GM18867 (cell line): Measurements from ENCODE around the gene FBXL7.

ENCODE experiments used
- ATAC-seq: cut with Tn5 transposase; IDR thresholded peaks from one replicate; pipeline ENCODE4 v1.9.1; 2021; ENCODE audit warnings: mild to moderate bottlenecking, moderate library complexity; ENCODE audit not compliant: unreplicated experiment

FBXL7 gene

GRCh38 chr5:15575666-15576065 is 75.7 kb downstream of the FBXL7 start:
- no peak for ATAC-seq

- no peak for ATAC-seq
These were observed 77.2 kb downstream of the FBXL7 start for GRCh38 chr5:15577132-15577531.

- no peak for ATAC-seq
These were observed 77.9 kb downstream of the FBXL7 start for GRCh38 chr5:15577831-15578230.

GRCh38 chr5:15579193-15579990 is 79.4 kb downstream of the FBXL7 start:
- no peak for ATAC-seq

- no peak for ATAC-seq
These were observed 84.5 kb downstream of the FBXL7 start for GRCh38 chr5:15584528-15584927.

- no peak for ATAC-seq
These were observed 85.1 kb downstream of the FBXL7 start for GRCh38 chr5:15585128-15585527.

GRCh38 chr5:15585841-15586591 is 86.0 kb downstream of the FBXL7 start:
- ATAC-seq: no peak

GRCh38 chr5:15587916-15588315 is 87.9 kb downstream of the FBXL7 start:
- no peak for ATAC-seq

GRCh38 chr5:15592728-15593127 is 92.7 kb downstream of the FBXL7 start:
- no peak for ATAC-seq

- ATAC-seq: no peak
These were observed 95.1 kb downstream of the FBXL7 start for GRCh38 chr5:15594977-15595568.

- ATAC-seq: no peak
These were observed 95.9 kb downstream of the FBXL7 start for GRCh38 chr5:15595929-15596328.

- ATAC-seq: no peak
These were observed 97.0 kb downstream of the FBXL7 start for GRCh38 chr5:15596936-15597335.

- no peak for ATAC-seq
These were observed 97.8 kb downstream of the FBXL7 start for GRCh38 chr5:15597804-15598203.

- peak; percentile 64 for ATAC-seq
These were observed 98.4 kb downstream of the FBXL7 start for GRCh38 chr5:15598294-15598902.

GRCh38 chr5:15600035-15600434 is 100.1 kb downstream of the FBXL7 start:
- no peak for ATAC-seq

GRCh38 chr5:15601274-15601673 is 101.3 kb downstream of the FBXL7 start:
- ATAC-seq: no peak

- ATAC-seq: no peak
These were observed 101.9 kb downstream of the FBXL7 start for GRCh38 chr5:15601853-15602252.

- no peak for ATAC-seq
These were observed 105.0 kb downstream of the FBXL7 start for GRCh38 chr5:15604986-15605385.

- no peak for ATAC-seq
These were observed 106.2 kb downstream of the FBXL7 start for GRCh38 chr5:15606197-15606596.

GRCh38 chr5:15607076-15607475 is 107.1 kb downstream of the FBXL7 start:
- no peak for ATAC-seq

- ATAC-seq: no peak
These were observed 109.2 kb downstream of the FBXL7 start for GRCh38 chr5:15609076-15609725.
